Left lung (tissue), 10 donors: ENCODE data around the gene GTPBP10. TPM values are rescaled to one million over a fixed set of nuclear protein-coding genes. Genes with fewer than 3 reads are reported as not detected.

Experiments used
- ATAC-seq: fragments of 200-7000 bp; cut with Tn5 transposase; one replicate; pipeline ENCODE4 v1.9.1; 2020; ENCODE audit warnings: moderate library complexity
- DNase-seq, 4 donors: peaks; one replicate each; pipeline ENCODE4 v3.0.0-alpha.2; 2013 to 2020
- H3K27ac ChIP-seq, 2 donors: fragments of 200-600 bp; sonication (generic) in 1 of 2; one replicate each; pipeline versions ENCODE4 v1.5.0 to v1.8.0; 2020 to 2021
- H3K27me3 ChIP-seq, 2 donors: fragments of 200-600 bp; sonication (generic) in 1 of 2; one replicate each; pipeline versions ENCODE4 v1.5.0 to v1.8.0; 2020 to 2021
- H3K36me3 ChIP-seq, 2 donors: fragments of 200-600 bp; sonication (generic) in 1 of 2; one replicate each; pipeline versions ENCODE4 v1.5.0 to v1.8.0; 2020 to 2021
- H3K4me1 ChIP-seq, 2 donors: fragments of 200-600 bp; one replicate each; pipeline ENCODE4 v1.8.0; 2021
- H3K4me3 ChIP-seq, 2 donors: fragments of 200-600 bp; sonication (generic) in 1 of 2; one replicate each; pipeline versions ENCODE4 v1.5.0 to v1.8.0; 2020 to 2021; ENCODE audit warnings: mild to moderate bottlenecking in 1 of 2
- H3K9me3 ChIP-seq, 2 donors: fragments of 200-600 bp; sonication (generic) in 1 of 2; one replicate each; pipeline versions ENCODE4 v1.5.0 to v1.8.0; 2020 to 2021
- CTCF ChIP-seq, 2 donors: fragments of 200-600 bp; sonication (generic) in 1 of 2; IDR thresholded peaks; one replicate each; pipeline versions ENCODE4 v1.5.0 to v1.8.0; 2021; ENCODE audit warnings: antibody characterized with exemption in 2 of 2
- intact Hi-C, 2 donors: fragments of 100-400 bp; cut with DNase I; formaldehyde crosslinking; loops; one replicate each; pipeline versions ENCODE4 v1.11.2 to v1.14.2; 2022
- polyA plus RNA-seq, 6 donors: library from polyadenylated mRNA; unstranded; fragments of 120-200 nt; gene quantifications; one replicate each; pipeline ENCODE4 v1.2.1, GENCODE V29; 2013; ENCODE audit not compliant: insufficient read length in 6 of 6
- total RNA-seq, 2 donors: library from RNA; stranded (reverse); fragmentation: NEBNext Ultra II Directional; extraction: Animal tissue kit (Norgen Biotek cat#: 25700); gene quantifications; one replicate each; pipeline ENCODE4 v1.2.1, GENCODE V29; 2021
- donor health status: DM: no; HTN: yes; CAD: no.
- donor health status: DM: no; HTN: no; CAD: no.

Gene GTPBP10
- total and polyA plus RNA-seq, 8 donors: 15.5 to 26.5 (median 23.7) TPM

- no peak for TF ChIP-seq CTCF (IDR thresholded peaks at IDR 0.05)
- Histone ChIP-seq H3K36me3 (no peaks in the 10 kb centered on the region), H3K27me3 (no peaks in the 10 kb centered on the region), H3K4me1 (no peaks in the 10 kb centered on the region), H3K4me3 (no peak overlapping the region), H3K9me3 (no peaks in the 10 kb centered on the region), H3K27ac (no peak overlapping the region)
- no peak for DNase-seq
- no peak for ATAC-seq
- intact Hi-C loops: no loop called here
Observed at GRCh38 chr7:90309872-90310271, 36.6 kb upstream of the GTPBP10 start.

DNA sequence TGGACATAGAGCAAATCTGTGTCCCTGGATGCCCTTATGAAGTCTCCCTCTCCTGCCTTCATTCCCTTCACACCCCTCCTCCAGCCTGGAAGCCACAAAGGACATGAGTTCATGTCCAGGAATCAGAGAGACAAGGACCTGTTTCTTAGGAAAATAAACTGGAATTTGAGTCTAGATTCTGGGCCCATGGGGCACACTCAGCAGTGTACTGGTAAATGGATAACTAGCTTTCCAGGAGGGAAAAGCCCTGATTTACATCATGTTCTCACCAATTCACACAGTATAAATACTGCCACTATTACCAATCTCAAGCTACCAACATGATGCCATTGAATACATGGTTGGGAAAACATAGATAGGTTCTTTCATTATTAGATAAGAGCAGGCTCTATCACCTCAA, 35.3 kb upstream of the GTPBP10 start:
- Histone ChIP-seq H3K36me3 (no peaks in the 10 kb centered on the region), H3K4me1 (no peaks in the 10 kb centered on the region), H3K4me3 (no peak overlapping the region), H3K27ac (no peak overlapping the region), H3K9me3 (no peaks in the 10 kb centered on the region), H3K27me3 (no peaks in the 10 kb centered on the region)
- DNase-seq (no peak), ATAC-seq (no peak)
- intact Hi-C loops: no loop called here
- no peak for TF ChIP-seq CTCF (IDR thresholded peaks at IDR 0.05)

DNA sequence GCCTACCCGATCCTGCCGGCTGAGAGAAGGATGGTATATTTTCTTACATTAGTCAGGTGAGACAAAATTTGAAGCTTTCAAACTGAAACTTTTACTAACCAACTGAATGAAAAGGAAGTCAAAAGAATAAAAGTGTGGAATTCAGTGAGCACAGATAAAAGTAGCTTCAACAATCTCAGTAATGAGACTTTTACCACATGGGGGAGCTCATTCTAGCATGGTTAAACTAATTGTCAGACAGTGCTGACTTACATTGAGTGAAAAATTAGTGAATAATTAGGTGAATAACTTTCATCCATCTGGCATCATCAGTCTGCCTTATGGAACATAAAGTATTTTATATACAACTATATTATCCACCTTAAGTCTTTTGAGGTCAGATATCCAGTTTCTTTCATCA, 33.8 kb upstream of the GTPBP10 start:
- no peak overlapping the region for H3K27ac ChIP-seq
- DNase-seq (no peak), ATAC-seq (no peak)
- no peaks in the 10 kb centered on the region for H3K4me1 ChIP-seq
- intact Hi-C loops: no loop called here
- peaks cover 0 to 7% of the 10 kb centered on the region in 2 donors for H3K27me3 ChIP-seq
- no peak overlapping the region for H3K4me3 ChIP-seq
- H3K9me3 ChIP-seq: no peaks in the 10 kb centered on the region
- H3K36me3 ChIP-seq: no peaks in the 10 kb centered on the region
- TF ChIP-seq CTCF (IDR thresholded peaks at IDR 0.05): no peak

DNA sequence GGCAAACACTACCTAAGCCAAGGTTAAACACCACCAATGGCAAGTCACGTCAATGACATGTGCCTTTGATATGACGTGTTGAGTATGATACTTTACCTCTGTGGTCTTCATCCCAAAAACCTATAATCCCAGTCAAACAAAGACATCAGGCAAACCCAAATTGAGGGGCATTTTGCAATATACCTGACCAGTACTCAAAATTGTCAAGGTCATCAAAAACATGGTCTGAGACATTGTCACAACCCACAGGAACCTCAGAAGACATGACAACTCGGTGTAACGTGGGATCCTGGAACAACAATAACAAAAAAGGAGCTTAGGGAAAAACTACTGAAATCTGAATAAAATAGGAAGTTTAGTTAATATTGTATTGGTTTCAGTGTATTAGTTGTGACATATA, 32.6 kb upstream of the GTPBP10 start:
- no peaks in the 10 kb centered on the region for H3K9me3 ChIP-seq
- no peak for DNase-seq
- H3K27ac ChIP-seq: no peak overlapping the region
- intact Hi-C loops: no loop called here
- no peaks in the 10 kb centered on the region for H3K4me1 ChIP-seq
- no peaks in the 10 kb centered on the region for H3K36me3 ChIP-seq
- ATAC-seq: no peak
- H3K4me3 ChIP-seq: no peak overlapping the region
- no peak for TF ChIP-seq CTCF (IDR thresholded peaks at IDR 0.05)
- H3K27me3 ChIP-seq: peaks cover 9 to 17% of the 10 kb centered on the region in 2 donors

- intact Hi-C loops: no loop called here
- no peak for TF ChIP-seq CTCF (IDR thresholded peaks at IDR 0.05)
- H3K27me3 ChIP-seq: peaks cover 43 to 72% of the 10 kb centered on the region in 2 donors
Observed at GRCh38 chr7:90320014-90320413, 26.5 kb upstream of the GTPBP10 start.

More at GRCh38 chr7:90320014-90320413, 26.5 kb upstream of the GTPBP10 start:
- no peak for ATAC-seq
- Histone ChIP-seq H3K27ac (no peak overlapping the region), H3K36me3 (no peaks in the 10 kb centered on the region), H3K9me3 (no peaks in the 10 kb centered on the region), H3K4me1 (peaks cover 0 to 7% of the 10 kb centered on the region in 2 donors), H3K4me3 (no peak overlapping the region)
- no peak for DNase-seq
